HG02759 (cell line): ENCODE data around the gene FLNC.

Experiments used
- ATAC-seq: cut with Tn5 transposase; IDR thresholded peaks from one replicate; pipeline ENCODE4 v1.9.1; 2021; ENCODE audit warnings: mild to moderate bottlenecking, moderate library complexity; ENCODE audit not compliant: unreplicated experiment

Gene FLNC

GRCh38 chr7:128829391-128830166, 627 bp upstream of the FLNC start:
- no peak for ATAC-seq

- ATAC-seq, result no peak
These were observed 1.2 kb downstream of the FLNC start for GRCh38 chr7:128831178-128831993.

GRCh38 chr7:128831994-128832879, 2.0 kb downstream of the FLNC start:
- no peak for ATAC-seq

- ATAC-seq, result no peak
These were observed 2.6 kb downstream of the FLNC start for GRCh38 chr7:128832880-128833147.

GRCh38 chr7:128833148-128833945, 3.1 kb downstream of the FLNC start:
- ATAC-seq, result no peak

GRCh38 chr7:128833946-128834325, 3.7 kb downstream of the FLNC start:
- no peak for ATAC-seq

- ATAC-seq, result no peak
These were observed 5.1 kb downstream of the FLNC start for GRCh38 chr7:128835231-128835751.

GRCh38 chr7:128835790-128836641, 5.8 kb downstream of the FLNC start:
- ATAC-seq, result no peak

- no peak for ATAC-seq
These were observed 6.6 kb downstream of the FLNC start for GRCh38 chr7:128836729-128837348.

- no peak for ATAC-seq
These were observed 7.3 kb downstream of the FLNC start for GRCh38 chr7:128837521-128837921.

GRCh38 chr7:128838109-128838779, 8.0 kb downstream of the FLNC start:
- no peak for ATAC-seq

- ATAC-seq, result no peak
These were observed 8.9 kb downstream of the FLNC start for GRCh38 chr7:128838981-128839731.

GRCh38 chr7:128839751-128840177, 9.6 kb downstream of the FLNC start:
- ATAC-seq, result no peak

- no peak for ATAC-seq
These were observed 10.3 kb downstream of the FLNC start for GRCh38 chr7:128840326-128841170.

GRCh38 chr7:128841171-128841690, 11.0 kb downstream of the FLNC start:
- no peak for ATAC-seq

GRCh38 chr7:128841921-128842673, 11.9 kb downstream of the FLNC start:
- no peak for ATAC-seq
